ENCODE results near the gene DCAF5. TPM values are rescaled to one million over a fixed set of nuclear protein-coding genes. Genes with fewer than 3 reads are reported as not detected.

DCAF5 gene
- total and polyA plus RNA-seq, 2 of the 8 experiments (the other 6 are each of a cell fraction or from before 2014, with no cell fraction given), result 24.3 to 31.0 TPM

DNA sequence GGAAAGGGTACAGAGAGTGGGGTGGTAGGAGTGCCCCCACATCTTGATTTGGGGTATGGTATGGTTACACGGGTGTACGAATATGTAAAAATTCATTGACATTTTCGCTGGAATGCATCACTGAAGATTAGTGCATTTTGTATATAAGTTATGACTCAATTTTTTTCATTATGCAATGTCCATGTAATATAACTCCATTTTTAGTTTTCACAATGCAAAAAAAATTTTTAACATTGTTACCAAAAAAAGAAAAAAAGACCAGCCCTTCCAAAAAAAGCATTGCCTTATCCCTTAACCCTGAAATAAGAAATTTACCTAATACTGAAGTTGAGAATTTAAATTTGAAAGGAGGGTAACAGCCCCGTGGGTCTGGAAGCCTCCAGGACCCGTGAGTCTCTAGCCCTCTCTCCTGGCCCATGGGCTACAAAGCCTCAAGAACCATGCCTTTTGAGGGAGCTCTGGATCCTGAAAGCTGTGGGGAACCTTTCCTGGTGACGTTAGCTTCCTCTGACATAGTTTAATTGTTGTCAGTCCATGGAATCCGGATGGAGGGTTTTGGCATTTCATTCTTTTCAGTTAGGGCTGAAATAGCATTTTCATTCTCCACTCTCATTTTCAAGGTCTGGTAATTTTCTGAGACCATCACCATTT, 118.2 kb downstream of the DCAF5 start (continued):
- TF ChIP-seq, protein P1, sequence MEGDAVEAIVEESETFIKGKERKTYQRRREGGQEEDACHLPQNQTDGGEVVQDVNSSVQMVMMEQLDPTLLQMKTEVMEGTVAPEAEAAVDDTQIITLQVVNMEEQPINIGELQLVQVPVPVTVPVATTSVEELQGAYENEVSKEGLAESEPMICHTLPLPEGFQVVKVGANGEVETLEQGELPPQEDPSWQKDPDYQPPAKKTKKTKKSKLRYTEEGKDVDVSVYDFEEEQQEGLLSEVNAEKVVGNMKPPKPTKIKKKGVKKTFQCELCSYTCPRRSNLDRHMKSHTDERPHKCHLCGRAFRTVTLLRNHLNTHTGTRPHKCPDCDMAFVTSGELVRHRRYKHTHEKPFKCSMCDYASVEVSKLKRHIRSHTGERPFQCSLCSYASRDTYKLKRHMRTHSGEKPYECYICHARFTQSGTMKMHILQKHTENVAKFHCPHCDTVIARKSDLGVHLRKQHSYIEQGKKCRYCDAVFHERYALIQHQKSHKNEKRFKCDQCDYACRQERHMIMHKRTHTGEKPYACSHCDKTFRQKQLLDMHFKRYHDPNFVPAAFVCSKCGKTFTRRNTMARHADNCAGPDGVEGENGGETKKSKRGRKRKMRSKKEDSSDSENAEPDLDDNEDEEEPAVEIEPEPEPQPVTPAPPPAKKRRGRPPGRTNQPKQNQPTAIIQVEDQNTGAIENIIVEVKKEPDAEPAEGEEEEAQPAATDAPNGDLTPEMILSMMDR (IDR thresholded peaks at IDR 0.05; ENCODE audit: control extremely low read depth in 1 of 3, insufficient read depth in 1 of 3, low read depth in 1 of 3, low read length in 3 of 3), result peak; percentile 22 to 50 (median 48)
- TF ChIP-seq SRF (IDR thresholded peaks at IDR 0.05; ENCODE audit: low read depth, low read length) (no peak), SUZ12 (IDR thresholded peaks at IDR 0.05; ENCODE audit: low read length) (no peak)
